Fibroblast of pulmonary artery (primary cell): ENCODE measurements around the gene LHB.
A peak's percentile ranks its signal among the peaks of the same experiment; 100 is the strongest.
"Not testable (repeated sequence)": the region's sequence is repeated elsewhere in the genome, so short reads cannot be mapped to it uniquely, and the experiment has no call there.

Experiments used
- DNase-seq: peaks from one replicate; pipeline ENCODE4 v3.0.0-alpha.2; 2010; ENCODE audit warnings: low read depth
- H3K4me3 ChIP-seq: replicated peaks from 2 replicates; pipeline ENCODE4 v1.5.1; 2011; ENCODE audit warnings: low read depth, mild to moderate bottlenecking, control low read depth, low read length, moderate library complexity
- CTCF ChIP-seq: IDR thresholded peaks from 2 replicates; pipeline ENCODE4 v1.5.1; 2011; ENCODE audit warnings: mild to moderate bottlenecking, control low read depth, low read length, inconsistent platforms; ENCODE audit errors: missing control alignments

LHB gene

GRCh38 chr19:49022116-49022515 lies 5.2 kb upstream of the LHB start:
- no peak overlapping the region for H3K4me3 ChIP-seq
- no peak for TF ChIP-seq CTCF
- no peak for DNase-seq

GRCh38 chr19:49020931-49021895 lies 4.3 kb upstream of the LHB start:
- TF ChIP-seq CTCF, result no peak
- H3K4me3 ChIP-seq, result no peak overlapping the region
- DNase-seq, result no peak

GRCh38 chr19:49020342-49020741 lies 3.5 kb upstream of the LHB start:
- no peak overlapping the region for H3K4me3 ChIP-seq
- TF ChIP-seq CTCF, result no peak
- no peak for DNase-seq

- no peak for DNase-seq
- H3K4me3 ChIP-seq, result peak overlapping the region; percentile 45
- TF ChIP-seq CTCF, result peak; percentile 6
Measured at GRCh38 chr19:49019242-49019932, 2.5 kb upstream of the LHB start.

GRCh38 chr19:49018388-49019241 lies 1.7 kb upstream of the LHB start:
- DNase-seq, result not testable (repeated sequence)
- peak overlapping the region; percentile 45 for H3K4me3 ChIP-seq

GRCh38 chr19:49017666-49018351 lies 918 bp upstream of the LHB start:
- H3K4me3 ChIP-seq, result peak overlapping the region; percentile 44
- TF ChIP-seq CTCF, result peak; percentile 48
- peak; percentile 49 for DNase-seq
